Activated gamma-delta T cell (primary cell): ENCODE measurements around the gene TAC4.
"Not testable (repeated sequence)": the region's sequence is repeated elsewhere in the genome, so short reads cannot be mapped to it uniquely, and the experiment has no call there.

ENCODE experiments used
- DNase-seq: peaks from one replicate; lab custom pipeline; 2025; lab: John Stamatoyannopoulos, UW

Gene TAC4

DNA sequence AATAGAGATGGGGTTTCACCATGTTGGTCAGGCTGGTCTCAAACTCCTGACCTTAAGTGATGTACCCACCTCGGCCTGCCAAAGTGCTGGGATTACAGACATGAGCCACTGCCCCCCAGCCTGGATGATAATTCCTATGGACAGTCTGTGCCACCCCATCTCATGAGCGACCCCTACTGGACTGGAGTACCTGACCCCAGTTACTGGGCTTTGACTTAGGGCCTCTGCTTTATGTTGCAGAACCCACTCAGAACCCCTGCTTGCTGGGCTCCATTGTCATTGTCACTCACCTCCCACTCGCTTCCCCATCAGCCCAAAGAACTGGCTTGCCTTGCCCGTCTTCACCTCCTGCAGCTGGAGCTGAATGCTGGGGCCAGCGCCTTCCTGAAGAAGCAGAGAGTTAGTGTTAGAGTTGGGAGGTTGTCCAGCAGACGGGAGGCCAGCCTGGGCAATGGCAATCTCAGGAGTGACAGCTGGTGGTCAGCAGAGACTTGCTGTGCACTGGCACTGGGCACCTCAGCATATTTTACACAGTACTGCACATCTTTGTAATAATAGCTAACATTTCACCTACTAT is 4.0 kb downstream of the TAC4 start:
- DNase-seq, result no peak

DNA sequence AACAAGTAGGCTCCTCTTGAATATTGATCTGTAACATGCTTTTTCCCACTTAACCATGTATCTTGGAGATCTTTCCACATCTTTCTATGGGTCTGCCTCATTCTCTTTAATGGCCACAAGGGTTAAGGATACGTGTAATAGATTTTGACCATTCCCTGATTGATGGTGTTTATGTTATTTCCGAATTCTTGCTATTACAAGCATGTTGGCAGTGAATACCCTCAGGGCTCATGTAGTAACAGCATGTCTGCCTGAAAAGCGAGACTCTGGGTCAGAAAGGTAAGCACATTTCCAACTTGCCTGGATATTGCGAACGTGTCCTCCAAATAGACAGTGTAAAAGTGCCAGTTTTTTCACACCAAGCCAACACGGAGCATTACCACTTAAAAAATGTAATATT is 5.0 kb downstream of the TAC4 start:
- no peak for DNase-seq

DNA sequence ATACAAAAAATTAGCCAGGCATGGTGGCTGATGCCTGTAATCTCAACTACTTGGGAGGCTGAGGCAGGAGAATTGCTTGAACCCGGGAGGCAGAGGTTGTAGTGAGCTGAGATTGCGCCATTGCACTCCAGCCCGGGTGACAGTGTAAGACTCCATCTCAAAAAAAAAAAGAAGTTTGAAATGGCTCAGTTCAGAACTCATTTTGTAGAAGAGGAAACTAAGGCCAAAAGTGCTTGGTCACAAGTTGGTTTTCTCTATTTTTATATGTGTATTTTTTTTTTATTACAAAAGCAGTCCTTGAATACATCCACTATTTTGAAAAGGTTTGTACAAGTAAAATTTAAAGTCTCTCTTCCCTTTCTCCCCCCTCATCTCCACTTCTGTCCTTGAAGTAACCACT is 5.5 kb downstream of the TAC4 start:
- DNase-seq, result no peak

DNA sequence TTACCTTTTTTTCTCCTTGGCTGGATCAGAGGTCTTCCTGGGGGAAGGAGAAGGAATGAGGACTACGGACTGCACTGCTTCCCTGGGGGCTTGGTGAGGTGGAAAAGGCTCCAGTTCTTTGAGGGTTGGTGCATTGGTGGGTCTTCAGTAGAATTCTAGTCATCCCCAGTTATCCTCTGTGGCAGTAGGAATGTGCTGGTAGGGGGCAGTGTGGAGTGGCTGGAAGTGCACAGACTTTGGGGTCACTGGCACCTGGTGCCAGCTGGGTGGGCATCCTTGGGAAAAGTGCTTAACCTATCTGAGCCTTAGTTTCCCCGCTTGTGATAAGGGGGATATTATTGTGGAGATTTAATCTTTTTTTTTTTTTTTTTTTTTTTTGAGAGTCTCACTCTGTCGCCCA is 6.3 kb downstream of the TAC4 start:
- DNase-seq, result no peak

DNA sequence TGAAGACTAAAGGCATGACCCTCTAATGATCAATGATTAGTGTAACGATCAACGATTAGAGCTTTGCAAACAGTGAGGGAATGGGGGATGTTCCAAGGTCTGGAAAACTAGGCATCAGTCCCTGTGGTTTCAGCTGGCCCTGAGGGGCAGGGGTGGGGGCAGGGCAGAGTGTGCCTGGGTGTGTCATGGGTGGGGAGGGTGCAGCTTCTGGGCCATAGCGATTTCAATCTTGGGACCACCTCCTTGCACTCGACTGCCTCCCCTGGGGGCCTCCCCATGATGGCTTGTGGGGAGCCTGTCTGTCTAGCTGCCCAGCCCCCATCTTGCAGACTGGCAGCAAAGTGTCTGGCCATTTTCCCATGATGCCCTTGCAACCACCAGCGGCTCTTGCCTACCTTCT is 8.4 kb downstream of the TAC4 start:
- no peak for DNase-seq

DNA sequence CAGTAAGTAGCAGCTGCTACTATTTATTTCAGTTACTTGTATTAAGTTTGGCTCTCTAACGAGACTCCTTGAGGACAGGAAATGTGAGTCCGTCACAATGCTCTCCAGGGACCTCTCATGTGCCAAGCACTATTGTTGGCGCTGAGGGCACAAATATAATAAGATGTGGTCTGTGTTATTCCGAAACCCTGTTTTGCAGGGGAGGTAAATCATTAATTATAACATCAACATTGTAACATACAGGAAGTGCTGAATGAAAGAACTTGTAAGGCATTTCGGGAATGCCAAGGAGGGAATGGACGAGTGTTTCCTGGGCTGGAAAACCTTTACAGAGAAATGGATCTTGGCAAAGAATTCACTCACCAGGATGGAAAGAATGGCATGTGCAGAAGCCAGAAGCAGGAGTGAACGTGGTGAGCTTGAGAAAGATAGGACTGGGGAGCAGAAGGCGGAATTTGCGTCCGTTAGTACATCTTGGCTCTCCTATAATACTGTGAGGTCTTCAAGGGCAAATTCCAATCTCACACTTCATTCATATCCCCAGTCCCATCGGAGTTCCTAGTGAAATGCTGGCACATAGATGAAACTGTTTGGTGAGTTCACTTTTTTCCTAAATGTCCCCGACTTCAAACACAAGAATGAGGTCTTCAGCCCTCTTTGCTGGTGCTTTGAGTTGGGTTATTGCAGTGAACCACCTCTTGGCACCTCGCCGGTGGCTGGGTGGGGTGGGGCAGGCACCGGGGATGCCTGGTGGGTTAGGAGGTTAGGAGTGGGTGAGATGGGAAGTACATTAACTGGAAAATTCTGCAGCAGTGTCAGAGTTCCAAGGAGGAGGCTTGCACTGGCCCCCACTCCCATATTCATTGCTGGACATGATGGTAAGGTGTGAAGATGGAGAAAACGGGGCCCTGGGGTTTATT is 11.5 kb downstream of the TAC4 start:
- no peak for DNase-seq

DNA sequence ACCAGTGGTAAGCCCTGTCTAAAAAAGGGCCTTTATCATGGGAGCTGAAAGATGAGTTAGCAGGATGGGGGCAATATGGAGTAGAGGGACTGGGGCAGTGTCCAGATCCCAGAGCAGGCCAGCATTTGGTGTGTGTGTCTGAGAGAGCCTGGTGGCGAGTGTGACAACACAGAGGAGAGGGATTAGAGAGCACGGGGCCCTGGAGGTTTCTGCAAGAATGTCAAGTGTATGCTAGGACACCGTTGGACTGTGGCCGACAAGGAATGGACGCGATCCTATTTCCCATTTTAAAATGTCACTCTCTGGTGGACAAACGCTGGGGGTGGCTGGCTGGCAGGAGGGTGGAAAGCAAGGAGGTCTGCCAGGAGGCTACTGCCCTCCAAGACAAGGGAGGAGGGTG is 12.4 kb downstream of the TAC4 start:
- DNase-seq, result no peak

DNA sequence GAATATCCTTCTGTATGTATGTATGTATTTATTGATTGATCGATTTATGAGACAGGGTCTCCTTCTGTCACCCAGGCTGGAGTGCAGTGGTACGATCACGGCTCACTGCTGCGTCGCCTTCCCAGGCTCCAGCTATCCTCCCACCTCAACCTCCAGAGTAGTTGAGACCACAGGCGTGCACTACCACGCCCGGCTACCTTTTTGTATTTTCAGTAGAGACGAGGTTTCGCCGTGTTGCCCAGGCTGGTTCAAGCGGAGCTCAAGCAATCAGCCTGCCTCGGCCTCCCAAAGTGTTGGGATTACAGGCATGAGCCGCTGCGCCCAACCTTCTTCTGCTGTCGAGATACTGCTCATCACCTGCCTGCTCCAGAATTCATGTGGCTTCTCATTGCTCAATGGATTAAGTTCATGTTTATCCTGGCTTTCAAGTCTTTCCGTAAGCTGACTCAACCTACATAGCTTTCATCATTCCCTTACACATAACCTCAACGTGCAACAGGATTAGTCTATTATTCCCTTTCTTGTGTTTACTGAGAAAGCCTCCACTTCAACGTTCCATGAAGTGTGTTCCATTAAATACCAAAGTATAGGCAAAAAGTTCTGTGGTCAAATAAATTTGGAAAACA is 13.6 kb downstream of the TAC4 start:
- DNase-seq, result no peak

DNA sequence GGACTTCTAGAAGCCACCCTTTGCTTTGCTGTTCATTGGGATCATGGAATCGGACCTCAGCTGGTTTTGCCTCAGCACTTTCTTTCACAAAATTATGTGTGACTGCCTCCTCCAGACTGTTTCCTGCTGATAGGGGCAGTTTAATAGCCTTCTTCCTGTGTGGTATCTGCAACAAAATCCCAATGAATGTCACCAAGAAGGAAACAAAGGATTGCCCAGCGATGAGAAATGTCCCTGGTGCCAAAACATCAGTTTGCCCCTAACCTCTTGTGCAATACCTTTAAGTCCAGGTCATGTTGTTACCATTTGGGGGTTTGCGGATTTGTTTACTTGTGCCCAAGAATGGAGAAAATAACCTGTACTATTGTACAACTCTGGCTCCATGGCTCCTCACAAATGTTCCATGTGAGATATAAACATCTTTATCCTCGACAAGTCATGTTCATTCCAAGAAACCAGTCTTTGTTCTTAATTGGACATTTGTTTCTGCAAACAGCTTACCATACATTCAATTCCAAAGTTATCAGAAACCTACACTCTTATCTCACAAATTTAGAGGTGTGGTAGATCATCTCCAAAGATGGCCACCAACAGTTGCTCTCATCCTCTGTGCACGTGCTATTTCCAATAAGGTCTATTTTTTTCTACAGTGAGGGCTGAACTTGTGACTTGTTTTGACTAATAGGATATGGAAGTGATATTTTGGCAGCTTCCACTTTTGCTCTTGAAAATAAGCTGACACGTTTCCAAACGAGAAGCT is 14.8 kb downstream of the TAC4 start:
- no peak for DNase-seq

DNA sequence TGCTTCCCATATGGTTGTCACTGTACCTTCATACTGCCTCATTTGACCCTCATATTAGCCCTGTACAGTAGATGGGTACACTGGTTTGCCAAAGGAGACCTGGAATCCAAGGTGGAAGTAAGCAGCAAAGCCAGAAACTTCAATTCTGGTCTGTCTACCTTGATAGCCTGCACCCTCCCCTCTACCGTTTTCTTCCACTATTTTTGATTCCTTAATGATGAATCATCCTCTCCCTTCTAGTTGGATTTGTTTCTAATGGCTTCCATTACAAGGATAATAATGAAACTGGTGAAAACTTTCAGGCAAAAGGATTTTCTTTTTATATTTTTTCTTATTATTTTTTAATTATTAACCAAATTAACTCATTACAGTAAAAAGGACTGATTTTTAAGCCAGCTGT is 17.3 kb downstream of the TAC4 start:
- DNase-seq, result no peak

DNA sequence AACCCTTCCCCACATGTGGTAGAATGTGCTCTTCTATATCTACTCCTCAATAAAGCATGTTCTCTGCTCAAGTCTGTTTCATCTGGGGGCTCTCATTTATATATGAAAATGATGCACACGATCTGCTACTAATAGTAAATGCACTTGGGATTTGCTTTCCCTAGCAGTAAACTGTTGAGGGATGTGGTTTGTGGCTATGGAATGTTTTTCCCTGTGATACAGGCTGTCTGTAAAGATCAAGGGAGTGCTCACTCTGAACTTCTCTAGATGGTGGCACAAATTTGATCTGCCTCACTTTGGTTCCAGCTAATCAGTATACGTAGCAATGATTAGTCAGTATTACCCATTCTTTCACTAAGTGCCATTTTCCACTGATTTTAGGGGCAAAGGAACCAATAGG is 18.8 kb downstream of the TAC4 start:
- no peak for DNase-seq

DNA sequence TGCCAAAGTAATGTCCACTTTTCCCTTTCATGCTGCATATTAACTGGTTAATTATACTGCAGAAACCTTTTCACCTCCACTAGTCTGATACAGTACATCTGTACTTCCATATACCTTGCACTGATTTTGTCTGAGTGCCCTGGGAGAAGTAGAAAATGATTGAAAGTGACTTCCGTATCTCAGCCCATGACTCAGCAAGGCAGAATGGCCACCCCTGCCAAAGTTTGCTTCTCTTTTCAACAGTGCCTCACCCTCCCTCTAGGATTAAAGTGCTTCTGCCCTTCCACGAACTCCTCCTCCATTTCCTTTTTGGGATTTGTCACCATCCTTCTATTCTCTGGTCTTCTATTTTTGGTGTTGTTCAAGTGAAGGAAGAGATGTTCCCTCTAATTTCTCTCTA is 19.5 kb downstream of the TAC4 start:
- not testable (repeated sequence) for DNase-seq

DNA sequence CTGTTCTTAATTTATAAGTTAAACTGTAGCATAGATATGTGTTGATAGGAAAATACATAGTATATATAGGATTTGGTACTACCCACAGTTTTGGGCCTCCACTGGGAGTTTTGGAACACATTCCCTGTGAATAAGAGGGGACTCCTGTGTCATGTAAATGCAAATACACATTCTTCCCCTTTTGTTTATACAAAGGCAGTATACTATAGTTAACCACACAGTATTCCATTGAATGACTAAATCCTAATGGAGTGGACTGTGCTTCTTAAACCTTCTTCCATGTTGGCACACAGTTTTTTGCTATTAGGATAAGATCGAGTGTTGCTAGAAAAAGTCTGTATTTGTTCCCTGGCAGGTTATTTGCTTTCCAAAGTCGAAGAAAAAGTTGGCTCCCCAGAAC is 22.2 kb downstream of the TAC4 start:
- DNase-seq, result no peak

DNA sequence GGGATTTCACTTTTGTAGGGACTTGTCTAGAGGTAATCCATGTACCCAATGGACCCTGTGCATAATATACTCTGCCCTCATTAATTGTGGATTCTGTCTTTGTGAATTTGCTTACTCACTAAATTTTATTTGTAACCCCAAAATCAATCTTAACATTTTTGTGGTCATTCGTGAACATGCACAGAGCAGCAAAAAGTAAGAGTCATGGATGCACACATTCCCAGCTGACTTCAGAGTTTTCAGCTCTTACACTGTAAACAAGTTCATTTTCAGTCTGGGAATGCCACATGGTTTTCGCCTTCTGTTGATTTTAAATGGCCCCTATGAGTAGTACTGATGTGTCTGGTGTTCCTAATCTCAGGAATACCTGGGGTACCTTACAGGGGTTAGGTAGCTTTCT is 24.3 kb downstream of the TAC4 start:
- no peak for DNase-seq

DNA sequence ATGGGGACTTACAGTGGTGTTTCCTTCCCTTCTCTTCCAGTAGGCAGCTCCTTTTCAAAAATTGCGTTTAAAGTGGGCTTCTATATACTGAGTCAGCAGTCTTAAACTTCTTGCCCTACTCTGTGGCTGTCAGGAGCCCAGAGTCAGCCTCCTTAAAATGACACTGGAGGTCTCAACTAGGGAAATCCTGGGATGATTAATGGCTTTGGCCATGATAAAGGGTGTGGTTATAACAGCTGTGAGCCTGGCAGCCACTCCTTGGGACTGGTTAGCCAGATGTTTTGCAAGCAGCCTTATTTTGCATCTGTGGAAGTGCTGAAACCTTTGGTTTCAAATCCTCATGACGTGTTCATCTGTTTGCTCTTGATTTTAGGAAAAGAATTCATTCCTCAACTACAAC is 25.0 kb downstream of the TAC4 start:
- no peak for DNase-seq

DNA sequence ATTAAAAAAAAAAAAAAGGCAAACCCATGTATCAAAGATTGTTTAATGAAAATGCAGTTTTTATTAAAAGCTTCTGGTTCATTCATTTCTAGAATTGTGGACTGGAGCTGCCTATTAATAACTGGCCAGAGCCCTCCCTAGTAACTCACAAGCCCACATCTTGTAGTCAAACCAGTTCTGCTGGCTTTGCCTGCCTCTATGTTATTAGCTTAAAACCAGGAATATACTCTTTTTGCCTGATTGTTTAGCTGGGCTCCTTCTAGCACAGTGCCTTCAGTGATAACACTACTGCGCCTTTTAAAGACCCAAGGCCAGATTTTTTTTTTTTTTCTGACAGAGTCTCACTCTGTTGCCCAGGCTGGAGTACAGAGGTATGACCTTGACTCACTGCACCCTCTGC is 26.0 kb downstream of the TAC4 start:
- DNase-seq, result no peak

DNA sequence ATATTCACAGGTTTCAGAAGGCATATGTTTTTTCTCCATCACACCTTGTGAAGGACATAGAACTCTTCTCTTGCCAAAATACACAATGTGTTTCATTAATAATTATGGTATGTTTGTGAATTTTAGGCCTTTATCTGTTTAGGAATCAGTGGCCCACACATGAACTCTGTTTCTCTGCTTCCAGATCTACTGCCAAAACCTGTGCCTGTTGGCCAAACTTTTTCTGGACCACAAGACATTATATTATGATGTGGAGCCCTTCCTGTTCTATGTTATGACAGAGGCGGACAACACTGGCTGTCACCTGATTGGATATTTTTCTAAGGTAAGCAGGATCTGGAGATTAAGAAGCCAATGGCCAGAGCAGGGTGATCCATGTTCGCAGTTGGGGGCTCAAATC is 26.4 kb downstream of the TAC4 start:
- DNase-seq, result no peak

DNA sequence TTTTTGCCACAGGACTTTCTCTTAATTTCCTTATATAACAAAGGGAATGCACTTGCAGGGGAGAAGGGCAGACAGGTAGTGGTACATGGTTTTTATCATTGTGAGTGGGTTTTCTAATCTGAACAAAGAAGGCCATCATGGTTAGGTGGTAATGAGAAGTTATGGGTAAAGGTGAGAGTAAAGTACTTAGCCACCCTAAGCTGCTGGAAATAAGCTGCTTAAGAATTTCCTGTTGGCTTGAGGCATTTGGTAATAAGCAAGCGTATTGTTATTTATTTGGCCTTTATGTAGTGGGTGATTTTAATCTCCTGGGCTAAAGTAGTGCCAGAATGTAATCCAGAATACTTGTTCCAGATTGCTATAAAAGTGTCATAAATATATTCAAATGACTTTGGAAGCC is 27.1 kb downstream of the TAC4 start:
- DNase-seq, result no peak

DNA sequence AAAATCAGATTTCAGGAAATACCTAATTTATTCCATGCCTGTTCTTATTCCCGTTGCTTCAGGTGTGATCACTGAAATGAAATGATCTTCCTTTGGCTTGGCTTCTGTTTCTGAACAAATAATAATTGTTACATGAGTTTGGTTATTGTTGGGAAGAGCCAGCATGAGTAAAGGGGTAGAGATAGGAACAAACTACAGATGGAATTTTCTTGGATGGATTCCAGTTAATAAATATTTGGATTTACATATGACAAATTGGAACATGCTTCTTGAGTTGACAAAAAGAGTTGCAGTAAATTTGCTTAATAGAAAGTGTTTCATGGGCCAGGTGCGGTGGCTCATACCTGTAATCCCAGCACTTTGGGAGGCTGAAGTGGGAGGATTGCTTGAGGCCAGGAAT is 28.2 kb downstream of the TAC4 start:
- no peak for DNase-seq

DNA sequence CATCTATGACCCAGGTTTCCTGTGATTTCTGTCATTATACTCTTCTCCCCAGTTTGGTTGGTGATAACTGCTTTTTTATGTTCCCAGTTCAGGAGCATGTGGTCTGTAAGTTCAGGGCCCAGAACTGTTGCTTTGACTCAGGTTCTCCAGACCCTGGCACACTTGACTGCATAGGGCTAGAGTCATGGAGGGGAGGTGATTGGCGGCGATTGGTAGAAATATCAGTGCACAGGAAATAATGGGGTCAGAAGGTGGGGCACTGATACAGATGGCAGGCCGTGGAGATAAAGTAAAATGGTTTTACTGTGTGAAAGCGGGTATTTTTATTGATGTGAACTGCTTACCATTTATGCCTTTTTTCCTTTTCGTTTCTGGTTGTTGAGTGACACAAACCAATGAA is 28.7 kb downstream of the TAC4 start:
- no peak for DNase-seq

DNA sequence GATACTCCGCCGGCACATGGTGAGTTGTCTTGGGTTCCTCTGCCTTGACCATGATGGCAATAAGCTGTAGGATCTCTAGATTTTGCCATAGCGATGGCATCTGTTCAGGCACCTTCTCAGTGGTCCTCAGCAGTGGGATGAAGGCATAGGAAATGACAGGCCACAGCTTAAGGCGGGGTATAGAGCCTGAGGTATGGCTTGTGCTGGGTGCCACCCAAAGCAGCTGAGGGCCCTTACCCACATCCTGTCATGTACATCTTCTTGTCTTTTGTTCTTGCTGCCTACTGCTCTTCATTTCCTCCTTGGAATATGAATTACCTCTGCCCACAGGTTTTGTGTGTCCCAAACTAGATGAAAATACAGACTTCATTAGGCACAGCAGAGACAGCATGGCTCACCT is 29.9 kb downstream of the TAC4 start:
- DNase-seq, result no peak

DNA sequence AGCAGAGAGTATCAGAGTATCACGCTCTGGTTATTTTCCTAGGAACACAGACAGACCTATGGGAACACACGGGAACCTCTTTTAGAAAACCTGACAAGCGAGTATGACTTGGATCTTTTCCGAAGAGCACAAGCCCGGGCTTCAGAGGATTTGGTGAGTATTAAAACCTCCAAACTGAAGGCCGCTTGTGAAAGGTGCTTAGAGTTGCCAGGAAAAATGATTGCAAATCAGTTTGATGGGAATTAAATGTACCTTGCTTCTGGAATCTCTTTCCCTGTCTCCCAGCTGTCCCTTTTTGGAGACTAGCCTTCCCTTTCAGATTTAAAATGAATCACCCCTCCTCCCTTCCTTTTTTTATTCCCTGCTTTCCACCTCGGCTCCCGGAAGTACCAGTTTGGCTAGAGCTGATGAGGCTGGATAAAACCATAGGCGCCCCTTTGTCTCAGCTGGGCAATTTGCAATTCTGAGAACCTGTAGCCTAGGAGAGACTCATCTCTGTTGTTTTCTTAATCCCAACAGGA is 32.0 kb downstream of the TAC4 start:
- no peak for DNase-seq
